HG03378 (cell line): ENCODE results near the gene ATXN7L1.

Source experiments
- ATAC-seq: cut with Tn5 transposase; IDR thresholded peaks from one replicate; pipeline ENCODE4 v1.9.1; 2021; ENCODE audit warnings: mild to moderate bottlenecking, moderate library complexity; ENCODE audit not compliant: unreplicated experiment

ATXN7L1 gene

DNA sequence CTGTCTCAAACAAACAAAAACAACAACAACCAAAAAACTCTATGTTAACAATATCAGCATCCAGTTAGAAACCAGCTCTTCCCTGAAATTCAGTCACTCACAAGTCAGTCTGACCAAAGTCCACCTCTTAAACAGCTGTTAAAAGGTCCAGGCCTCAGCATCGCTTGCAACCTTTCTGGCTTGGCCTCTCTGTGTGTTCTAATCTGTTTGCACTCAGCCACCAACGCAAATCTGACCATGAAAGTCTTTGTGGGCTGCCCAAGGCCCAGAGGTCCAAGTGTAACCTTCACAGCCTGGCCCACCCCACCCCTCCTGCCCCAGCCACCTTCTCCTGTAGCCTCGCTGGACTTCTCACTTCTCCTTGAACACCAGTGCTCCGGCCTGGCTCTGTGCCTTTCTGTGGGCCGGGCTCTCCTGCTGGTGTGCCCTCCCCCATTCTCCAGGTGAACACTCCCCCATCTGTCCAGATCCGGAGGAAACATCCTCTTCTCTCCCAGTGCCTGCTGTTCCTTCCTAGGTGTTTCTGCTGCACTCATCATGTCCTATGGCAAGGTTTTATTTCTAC, 222.9 kb downstream of the ATXN7L1 start:
- ATAC-seq, result no peak

DNA sequence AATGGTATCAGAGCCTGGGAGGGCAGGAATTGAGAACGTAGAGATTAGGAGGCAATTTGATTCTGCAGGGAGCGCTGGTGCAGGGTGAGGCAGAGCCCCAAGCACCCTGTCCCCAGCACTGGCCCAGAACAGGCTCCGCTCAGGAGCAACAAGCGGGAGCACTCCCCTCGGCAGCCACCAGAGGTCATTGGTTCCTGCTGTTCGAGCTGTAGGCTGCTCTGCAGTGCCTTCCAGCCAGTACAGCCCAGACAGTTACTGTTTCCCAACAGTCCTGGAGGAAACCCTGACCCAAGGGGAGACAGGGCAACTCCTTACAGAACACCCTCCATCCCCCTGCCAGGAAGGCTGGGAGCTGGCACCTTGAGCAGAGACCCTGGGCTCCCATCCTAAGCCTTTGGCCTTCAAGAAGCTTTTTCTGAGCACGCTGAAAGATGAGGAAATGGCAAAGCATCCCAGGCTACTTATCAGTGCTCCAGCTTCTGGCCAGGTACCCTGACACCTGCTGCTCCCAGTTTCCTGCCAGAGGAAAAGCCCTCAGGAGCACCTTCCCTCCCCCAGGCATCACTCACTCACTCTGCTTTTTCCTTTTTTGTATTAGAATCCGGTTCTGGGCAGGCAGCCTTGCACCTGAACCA, 223.9 kb downstream of the ATXN7L1 start:
- ATAC-seq, result peak; percentile 68

DNA sequence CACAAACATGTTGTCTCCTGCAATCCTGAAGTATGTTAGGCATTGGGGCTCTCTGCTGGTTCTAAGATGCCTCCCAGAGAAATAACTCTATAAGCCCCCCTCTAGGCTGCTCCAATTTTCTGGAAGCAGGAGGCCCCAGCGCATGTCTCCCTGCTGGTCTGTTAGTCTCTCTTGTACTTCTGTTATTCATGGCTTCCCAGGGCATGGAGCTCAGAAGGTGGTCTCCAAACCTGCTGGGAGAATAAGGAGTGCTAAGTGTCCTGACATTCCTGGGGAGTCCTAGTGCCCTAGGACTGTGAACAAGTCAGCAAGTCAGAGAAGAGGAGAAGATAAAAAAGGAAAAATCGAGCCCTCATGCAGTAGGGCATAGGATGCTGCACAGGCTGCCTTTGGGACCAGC, 224.6 kb downstream of the ATXN7L1 start:
- no peak for ATAC-seq

DNA sequence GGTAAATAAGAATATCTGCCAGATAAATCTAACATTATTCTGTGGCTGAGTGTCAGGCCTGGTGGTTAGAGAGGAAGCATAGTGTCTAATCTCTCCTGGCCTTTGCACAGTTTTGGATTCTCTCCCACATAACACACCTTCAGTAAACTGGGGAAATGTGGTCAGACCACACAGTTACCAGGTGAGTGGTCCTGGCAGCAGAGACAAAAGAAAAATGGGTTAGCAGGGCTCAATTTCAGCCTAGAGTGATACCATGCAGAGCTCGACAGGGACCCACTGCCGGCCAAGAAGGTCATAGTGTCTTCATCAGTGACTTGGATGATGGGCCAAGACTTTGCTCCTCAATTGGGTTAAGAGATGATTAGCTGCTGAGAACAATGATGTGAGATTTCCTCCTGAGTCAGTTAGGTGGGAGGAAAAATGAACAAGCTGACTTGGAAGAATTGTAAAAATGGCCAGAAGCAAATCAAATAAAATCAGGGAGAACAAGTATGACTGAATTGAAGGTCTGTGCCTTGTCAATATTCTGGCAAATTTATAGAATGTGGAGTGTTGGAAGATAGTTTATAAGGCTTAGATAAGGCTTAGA, 225.9 kb downstream of the ATXN7L1 start:
- ATAC-seq, result no peak

DNA sequence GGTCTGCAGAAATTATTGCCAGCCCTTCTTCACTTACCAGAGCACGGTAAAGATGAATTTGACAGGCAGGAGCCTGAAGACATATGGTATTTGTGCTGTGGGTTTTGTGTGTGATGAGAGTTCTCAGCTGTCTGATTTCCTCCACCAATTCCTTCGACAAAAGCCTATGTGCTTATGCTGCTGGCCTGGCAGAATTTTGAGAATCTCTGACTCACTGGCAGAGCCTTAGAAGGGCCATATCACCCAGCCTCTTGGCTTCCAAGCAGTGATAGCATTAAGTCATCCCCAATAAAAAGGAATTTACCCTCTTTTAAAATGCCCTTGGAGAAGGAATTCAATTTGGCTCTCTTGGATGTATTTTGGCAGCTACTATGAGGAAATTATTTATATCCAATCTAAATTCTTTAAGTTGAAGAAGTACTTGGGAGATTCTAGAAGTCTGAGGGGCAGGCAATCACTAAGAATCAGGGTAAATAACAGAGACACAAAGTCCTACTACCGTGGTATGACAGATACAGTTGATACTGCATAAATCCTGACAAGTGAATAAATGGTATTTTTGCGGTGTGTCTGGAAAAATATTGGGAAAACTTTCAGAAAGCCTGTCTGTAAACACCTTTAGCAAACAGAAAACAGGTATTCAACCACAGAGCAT, 226.5 kb downstream of the ATXN7L1 start:
- no peak for ATAC-seq

DNA sequence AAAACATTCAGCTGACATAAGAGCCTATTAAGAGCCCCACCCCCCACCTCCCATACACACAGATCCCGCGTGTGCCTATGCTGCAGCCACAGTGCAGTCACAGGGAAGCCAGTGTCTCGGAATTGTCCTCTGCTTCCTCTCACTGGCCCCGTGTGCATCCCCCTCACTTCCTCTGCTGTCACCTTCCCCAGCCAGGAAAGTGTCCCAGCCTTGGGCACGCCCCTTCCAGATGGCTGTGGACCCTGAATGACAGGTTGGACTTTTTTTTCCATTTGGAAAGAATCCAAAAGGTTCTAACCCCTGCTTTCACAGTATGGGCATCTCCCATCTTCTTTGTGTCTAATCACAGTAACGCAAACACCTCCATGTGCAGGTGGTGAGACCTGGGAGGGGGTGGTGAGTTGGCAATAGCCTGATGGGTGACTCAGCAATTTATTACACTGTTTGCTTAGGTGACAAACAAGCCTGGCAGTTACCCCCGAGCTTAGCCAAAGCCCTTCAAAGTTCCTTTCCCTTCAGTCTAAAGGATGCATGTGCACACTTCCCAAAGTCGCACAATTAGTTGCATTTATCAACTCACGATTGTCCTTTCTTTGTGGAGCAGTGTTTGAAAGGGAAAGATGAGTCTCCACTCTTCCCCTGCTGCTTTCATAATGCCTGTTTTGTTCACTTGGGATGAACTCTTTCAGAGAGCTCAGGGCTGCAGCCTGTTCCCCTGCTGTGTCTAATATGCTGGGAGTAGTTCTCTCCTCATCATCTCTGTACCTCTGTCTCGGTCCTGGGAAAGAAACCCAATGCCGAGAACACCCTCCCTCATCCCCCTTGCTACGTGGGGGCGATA, 227.6 kb downstream of the ATXN7L1 start:
- no peak for ATAC-seq

DNA sequence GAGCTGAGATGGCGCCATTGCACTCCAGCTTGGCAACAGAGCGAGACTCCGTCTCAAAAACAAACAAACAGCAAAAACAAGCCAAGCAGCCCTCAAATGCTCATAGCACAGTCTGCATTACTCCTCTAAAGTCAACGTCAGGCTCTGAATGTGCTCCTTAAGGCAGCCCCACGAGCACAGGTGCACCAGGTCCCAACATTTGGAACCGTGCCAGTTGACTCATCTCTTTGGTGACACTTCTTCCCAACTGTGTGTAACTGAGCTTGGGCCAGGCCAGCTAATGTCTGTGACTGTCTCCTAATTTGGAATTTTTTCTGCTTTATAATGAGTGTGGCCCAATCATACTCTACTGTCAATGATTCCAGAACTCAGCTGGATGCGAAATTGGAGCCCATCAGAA, 228.8 kb downstream of the ATXN7L1 start:
- no peak for ATAC-seq

DNA sequence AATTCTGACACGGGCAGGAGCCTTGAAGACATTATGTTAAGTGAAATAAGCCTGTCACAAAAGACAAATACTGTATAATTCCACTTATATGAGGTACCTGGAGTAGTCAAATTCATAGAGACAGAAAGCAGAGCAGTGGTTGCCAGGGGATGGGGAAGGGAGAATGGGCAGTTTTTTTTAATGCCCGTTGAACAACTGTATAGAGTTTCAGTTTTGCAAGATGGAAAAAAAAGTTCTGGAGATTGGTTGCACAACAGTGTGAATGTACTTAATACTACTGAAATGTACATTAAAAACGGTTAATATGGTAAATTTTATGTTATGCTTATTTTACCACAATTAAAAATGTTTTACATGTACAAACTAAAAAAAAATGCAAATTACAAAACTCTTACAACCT, 231.5 kb downstream of the ATXN7L1 start:
- ATAC-seq, result no peak

DNA sequence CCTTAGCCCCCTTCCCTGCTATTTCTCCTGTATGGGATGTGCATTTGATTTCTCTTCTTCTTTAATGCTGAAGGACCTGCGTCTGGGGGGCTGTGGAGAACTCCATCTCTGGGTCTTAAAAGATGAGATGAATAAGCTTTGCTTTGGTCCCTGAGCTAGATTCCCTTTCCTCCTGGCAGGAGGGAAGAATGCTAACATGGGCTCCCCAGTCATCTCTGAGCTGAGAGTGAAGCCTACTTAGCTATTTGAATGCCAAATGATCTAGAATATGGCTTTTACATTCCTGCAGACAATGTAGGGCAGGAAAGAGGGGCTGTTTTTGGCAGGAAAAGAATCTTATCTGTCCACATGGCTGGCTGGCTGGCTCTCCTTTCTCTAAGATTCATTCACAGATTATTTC, 232.5 kb downstream of the ATXN7L1 start:
- ATAC-seq, result no peak

DNA sequence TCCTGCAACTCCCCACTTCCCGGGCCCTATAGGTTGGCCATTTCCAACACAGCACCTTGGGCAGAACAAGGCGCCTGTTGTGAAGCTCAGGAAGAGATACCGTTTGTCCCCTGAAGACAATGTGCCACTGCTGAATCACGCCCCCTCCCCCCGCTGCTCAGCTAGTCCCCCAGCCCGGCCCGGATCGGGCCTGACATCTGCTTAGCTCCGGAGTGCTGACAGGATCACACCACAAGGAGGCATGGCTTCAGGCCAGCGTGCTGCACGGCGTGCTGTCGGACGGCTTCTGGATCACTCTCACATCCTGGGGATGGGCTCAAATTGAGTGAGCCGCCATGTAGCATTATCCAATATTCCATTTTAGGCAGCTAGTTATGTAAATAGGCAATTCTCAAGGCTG, 233.0 kb downstream of the ATXN7L1 start:
- no peak for ATAC-seq

DNA sequence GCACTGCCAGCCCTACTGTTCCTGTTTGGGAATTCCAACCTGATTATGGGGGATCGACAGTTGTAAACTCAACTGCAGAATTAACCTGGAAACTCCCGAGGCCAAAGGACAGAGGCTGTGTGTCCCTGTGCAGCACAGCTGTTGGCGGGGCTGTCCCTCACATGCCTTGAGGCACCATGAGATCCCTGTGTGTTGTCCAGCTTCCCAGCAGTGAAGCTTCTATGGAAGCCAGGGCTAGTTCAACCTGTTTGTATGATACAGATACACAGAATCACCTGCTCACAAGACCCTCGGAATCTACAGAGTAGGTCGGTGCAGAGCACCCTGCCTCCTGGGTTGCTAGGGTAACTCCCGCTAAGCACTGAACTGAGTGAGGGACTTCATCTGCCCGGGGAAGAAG, 234.1 kb downstream of the ATXN7L1 start:
- no peak for ATAC-seq

DNA sequence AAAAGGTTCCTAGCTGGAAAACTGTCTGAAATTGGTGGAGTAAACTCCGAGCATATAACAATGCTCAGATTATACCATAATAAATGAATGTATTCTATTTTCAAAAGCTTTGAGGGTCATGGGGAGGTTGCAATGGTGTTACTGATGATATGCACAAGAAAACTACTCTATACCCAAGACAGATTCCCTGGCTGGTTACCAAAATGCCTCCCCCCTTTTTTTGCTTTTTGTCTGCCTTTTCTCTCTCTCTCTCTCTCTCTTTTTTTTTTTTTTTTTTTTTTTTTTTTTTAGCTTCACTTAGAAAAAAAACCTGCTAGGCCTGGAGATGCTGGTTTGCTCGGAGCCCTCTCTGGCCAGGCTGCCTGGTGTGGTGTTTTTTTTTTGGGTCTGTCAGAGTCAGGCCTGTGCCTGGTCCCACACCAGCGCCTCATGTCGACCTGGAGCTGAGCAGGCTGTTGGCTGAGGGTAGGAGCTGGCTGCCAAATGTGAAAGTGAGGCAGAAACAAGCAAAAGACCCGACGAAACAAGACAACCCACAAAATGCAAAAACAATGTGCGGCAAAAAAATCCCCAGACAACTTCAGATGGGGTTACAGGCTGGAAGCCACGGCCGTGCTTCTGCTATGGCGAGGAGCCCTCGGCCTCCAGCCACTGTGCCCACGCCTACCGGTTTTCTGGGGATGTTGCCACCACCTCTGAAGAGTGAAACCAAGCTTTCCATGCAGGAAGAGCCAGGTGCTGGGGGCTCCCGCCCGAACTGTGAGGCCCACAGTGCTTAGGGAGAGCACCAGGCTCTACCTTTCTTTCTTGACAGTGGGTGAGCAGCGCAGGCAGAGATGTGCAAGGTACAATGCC, 235.2 kb downstream of the ATXN7L1 start:
- ATAC-seq, result no peak

DNA sequence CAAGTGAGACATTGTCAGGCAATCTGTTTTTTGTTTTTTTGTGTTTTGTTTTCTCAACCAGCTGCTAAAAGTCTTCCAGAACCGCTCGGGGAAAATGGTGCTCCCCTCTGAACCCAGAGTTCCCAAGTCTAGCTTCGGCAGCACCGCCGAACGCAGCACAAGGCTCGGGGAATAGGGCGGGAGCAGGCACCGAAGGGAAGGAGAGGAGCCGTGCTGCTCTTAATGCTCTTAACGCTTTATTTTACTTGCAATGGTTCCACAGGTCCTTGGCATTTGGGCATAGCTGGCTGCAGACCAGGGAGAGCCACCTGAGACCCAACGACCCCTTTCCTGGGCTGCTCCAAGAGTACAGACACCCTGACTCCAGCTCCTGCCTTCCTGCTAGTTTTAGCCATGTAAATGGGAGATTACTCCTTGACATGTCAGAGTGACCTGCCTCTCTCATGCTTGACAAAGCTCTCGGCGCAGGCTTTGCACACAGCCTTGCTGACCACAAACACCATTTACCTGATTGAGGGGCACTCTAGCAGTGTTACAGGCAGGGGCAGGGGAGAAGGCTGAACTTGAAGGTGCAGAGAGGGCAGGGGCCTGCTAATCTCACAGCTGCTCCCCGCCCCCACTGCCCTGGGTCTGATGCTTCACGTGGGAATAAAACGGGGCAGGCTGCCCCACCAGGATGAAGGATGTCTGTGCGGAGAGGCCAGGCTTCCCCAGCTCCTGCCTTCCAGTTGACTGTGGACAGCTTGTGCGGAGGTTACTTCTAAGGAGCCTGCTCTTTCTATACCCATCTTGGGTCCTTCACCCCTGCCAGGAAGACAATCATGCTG, 236.5 kb downstream of the ATXN7L1 start:
- ATAC-seq, result no peak

DNA sequence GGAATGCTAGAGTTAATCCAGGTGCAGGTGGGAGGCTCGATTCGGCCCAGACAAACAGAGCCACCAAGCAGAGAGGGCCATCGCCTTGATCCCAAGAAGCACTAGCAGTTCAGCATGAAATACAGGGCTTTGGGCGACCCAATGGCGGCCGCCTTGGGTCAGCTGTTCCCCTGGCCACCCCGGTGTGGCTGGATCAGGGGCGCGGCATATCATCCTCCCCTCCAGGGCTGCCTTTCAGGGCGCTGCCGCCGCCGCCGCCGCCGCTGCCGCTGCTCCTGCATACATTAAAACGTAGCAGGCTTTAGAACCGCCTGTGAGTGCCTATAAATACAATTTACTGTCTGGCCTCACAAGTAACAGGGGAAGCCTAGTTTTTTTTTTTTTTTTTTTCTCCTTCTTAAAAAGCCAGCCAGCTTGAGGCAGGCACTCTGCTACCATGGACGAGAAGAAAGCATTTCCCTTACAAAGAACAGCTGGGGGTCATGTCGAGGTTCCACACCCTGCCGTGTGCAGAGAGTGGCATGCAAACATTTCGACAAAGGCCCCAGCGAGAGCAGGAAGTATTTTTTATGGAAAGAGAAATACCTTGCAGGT, 237.4 kb downstream of the ATXN7L1 start:
- no peak for ATAC-seq

DNA sequence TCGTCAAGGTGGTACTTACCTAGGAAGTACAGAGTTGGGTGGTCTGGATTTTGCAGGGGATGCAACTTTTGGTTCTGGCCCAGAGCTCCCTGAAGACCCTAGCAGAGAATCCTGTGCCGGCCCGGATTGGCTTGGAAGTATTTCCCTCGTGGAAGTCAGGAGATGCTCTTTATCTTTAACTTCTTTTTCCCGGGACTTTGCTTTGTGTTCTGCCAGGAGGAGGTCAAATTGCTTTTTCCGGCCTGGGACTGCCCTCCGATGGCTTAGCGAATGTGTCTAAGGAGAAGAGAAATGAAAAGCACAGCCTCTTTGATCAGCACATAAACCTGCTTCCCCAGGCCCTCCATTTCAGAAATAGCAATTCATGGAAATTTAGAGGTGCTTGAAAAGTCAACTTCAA, 238.1 kb downstream of the ATXN7L1 start:
- no peak for ATAC-seq

DNA sequence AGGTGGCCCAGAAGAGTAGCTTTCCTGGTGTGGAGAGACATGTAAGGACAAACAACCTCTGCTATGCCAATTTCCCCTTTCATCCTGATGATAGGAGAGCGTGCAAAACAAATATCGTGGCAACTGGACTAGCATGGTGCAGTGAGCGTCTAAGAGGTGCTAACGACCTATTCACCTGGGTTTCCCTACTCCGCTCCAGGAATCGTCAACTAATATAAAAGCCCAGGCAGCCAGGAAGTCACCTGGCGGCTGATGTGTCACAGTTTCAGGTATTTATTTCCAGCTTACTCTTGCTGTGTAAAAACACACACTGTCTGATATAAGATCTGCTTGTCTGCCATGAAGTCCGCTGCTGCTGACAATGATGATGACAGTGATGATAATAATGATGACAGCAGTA, 238.6 kb downstream of the ATXN7L1 start:
- ATAC-seq, result no peak

DNA sequence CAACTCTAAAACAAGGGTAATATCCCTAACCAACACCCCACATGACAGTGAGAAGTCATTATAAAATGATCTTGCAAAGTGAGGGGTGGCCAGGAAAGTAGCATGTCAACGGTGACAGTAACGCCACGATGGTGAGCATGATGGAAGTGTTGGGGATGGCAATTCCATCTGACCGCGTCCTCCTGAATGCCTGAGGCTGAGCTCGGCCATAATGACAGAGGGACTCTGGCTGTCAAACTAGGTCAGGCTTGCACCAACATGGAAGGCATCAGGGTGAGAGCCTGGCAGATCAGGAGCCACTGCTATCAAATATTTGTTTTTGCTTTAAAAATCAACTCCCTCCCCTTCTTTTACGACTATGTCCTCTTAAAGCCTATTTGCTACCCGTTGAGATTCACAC, 239.4 kb downstream of the ATXN7L1 start:
- no peak for ATAC-seq

DNA sequence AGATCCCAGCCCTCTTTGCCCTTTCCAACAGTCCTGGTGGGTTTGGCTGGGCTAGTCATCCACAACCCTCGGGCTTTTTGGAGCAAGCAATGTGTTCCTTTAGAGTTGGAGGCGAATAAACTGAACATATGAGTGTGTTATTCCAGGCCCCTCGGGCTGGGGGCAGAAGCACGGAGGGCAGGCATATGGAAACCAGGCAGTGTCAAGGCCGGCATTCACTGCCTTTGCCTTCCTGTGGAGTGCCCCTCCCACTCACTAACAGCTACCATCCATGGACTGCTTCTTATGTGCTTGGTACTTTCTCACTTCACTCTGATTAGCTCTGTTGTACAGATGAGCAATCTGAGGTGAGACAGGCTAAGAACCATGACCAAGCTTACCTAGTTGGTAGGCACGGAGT, 241.2 kb downstream of the ATXN7L1 start:
- ATAC-seq, result no peak

DNA sequence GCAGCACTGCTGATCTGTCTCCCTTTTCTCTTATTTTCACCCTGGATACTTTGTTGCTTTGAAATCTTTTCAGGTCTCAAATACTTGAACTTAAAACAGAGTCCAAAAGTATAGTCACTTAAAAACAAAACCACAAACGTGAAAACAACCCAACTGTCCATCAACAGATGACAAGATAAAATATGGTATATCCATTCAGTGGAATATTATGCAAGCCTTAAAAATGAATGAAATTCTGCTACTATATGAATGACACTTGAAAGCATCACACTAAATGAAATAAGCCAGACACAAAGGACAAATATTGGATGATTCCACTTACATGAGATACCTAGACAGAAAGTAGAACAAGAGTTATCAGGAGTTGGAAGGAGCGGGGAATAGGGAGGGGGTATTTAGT, 250.4 kb downstream of the ATXN7L1 start:
- no peak for ATAC-seq
